Skeletal muscle satellite cell (primary cell): ENCODE data around the gene MTCH1.
"Not testable (repeated sequence)": the region's sequence is repeated elsewhere in the genome, so short reads cannot be mapped to it uniquely, and the experiment has no call there.

Source experiments
- H3K27me3 ChIP-seq: 2 replicates; pipeline ENCODE4 v1.7.0; 2013; ENCODE audit warnings: low read length; ENCODE audit not compliant: control insufficient read depth, insufficient read depth
- H3K36me3 ChIP-seq: 2 replicates; pipeline ENCODE4 v1.7.0; 2013; ENCODE audit warnings: mild to moderate bottlenecking, control low read depth, low read length; ENCODE audit not compliant: insufficient read depth
- H3K4me1 ChIP-seq: 2 replicates; pipeline ENCODE4 v1.7.0; 2013; ENCODE audit warnings: low read length; ENCODE audit not compliant: control insufficient read depth, insufficient read depth
- H3K4me2 ChIP-seq: 2 replicates; pipeline ENCODE4 v1.7.0; 2013; ENCODE audit warnings: mild to moderate bottlenecking, low read length
- H3K4me3 ChIP-seq: 2 replicates; pipeline ENCODE4 v1.7.0; 2013; ENCODE audit warnings: low read length
- H3K9ac ChIP-seq: 2 replicates; pipeline ENCODE4 v1.7.0; 2013; ENCODE audit warnings: mild to moderate bottlenecking, low read depth, low read length, moderate library complexity
- H3K9me3 ChIP-seq: replicated peaks from 2 replicates; pipeline ENCODE4 v1.7.0; 2013; ENCODE audit warnings: mild to moderate bottlenecking, control low read depth, low read length

Gene MTCH1

DNA sequence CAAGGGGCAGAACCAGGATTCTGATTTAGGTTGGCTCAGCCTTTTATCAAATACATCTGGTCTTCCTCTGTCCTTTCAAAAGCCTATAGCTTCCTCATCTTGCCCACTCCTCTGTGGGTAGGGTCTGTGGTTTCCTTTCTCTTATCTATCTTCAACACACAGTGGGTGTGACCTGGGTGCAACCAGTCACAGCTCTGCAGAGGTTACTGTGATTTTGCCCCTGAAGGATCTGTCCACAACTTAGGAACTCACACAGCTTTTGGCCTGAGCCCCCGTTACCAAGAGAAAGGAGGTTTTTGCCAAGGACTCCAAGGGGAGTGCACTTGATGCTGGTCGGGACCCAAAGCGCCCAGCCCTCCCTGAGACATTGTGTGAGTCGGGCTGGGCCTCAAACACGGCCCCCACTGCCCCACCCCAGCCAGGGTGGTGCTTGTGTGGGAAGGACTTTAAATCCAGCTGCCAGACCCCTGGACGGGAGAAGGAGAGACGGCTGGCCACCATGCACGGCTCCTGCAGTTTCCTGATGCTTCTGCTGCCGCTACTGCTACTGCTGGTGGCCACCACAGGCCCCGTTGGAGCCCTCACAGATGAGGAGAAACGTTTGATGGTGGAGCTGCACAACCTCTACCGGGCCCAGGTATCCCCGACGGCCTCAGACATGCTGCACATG lies 31.6 kb downstream of the MTCH1 start, which contains the start of gene PI16:
PI16 (plus strand) TSS at position 477 of the 670 bp plus-strand sequence; CDS start at position 500, 23 bp downstream.
- no peak within 1 kb of the TSS for H3K4me2 ChIP-seq
- H3K27me3 ChIP-seq = peaks cover 6% of the 10 kb centered on the region
- H3K36me3 ChIP-seq = no peaks in the 10 kb centered on the region
- H3K9ac ChIP-seq = no peak within 1 kb of the TSS
- no peak within 1 kb of the TSS for H3K4me3 ChIP-seq
- no peaks in the 10 kb centered on the region for H3K9me3 ChIP-seq
- H3K4me1 ChIP-seq = peaks cover 14% of the 10 kb centered on the region

DNA sequence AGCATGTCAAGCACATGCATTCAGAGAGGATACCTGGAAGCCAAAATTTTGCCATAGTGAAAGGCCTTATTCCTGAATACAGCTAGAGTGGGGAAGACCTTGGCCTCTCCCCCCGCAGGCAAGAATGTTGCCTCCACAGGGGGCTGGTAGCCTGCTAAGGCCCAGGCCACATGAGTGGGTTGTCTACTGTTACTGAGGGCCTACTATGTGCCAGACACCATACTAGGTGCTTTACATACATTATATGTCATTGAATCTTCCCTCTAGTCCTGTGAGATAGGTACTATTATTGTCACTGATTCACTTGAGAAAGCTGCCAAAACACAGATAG lies 32.1 kb downstream of the MTCH1 start:
- H3K9ac ChIP-seq = no peak overlapping the region

DNA sequence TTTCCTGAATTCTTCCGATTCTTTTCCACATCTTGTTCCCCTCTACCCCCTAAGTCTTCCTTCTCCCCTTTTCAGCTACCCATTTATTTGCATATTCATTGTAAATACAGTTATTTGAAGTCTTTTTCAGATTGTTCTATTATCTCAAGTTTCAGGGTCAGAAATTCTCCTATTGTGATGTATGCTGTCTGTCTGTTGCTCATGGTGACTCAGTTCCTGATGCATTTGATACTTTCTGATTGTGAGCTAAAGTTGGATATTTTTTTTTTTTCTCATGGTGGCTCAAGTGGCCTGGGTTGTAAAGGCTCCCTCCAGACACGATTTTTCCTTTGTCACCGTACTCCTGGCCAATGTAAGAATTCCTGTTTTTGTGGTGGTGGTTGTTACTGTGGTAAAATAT lies 36.4 kb downstream of the MTCH1 start:
- no peaks in the 10 kb centered on the region for H3K9me3 ChIP-seq
- H3K4me3 ChIP-seq = peak overlapping the region; percentile 31
- H3K9ac ChIP-seq = peak overlapping the region; percentile 15
- H3K4me2 ChIP-seq = peak overlapping the region; percentile 51
- H3K27me3 ChIP-seq = peaks cover 3% of the 10 kb centered on the region
- peaks cover 17% of the 10 kb centered on the region for H3K4me1 ChIP-seq
- H3K36me3 ChIP-seq = no peaks in the 10 kb centered on the region

More for the DNA sequence above, 32.1 kb downstream of the MTCH1 start:
- Histone ChIP-seq H3K27me3 (peaks cover 6% of the 10 kb centered on the region), H3K36me3 (no peaks in the 10 kb centered on the region), H3K4me2 (no peak overlapping the region), H3K4me3 (no peak overlapping the region), H3K9me3 (no peaks in the 10 kb centered on the region), H3K4me1 (peaks cover 17% of the 10 kb centered on the region)

DNA sequence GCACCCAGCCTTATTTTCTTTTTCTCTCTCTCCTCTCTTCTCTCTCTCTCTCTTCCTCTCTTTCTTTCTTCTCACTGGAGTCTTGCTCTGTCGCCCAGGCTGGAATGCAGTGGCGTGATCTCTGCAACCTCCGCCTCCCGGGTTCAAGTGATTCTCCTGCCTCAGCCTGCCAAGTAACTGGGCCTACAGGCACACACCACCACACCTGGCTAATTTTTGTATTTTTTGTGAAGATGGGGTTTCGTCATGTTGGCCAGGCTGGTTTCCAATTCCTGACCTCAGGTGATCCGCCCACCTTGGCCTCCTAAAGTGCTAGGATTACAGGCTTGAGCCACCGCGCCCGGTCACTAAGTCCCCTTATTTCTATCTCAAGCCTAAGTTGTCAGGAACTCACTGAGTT lies 36.9 kb downstream of the MTCH1 start:
- Histone ChIP-seq H3K4me1 (peaks cover 17% of the 10 kb centered on the region), H3K4me2 (peak overlapping the region; percentile 51), H3K4me3 (peak overlapping the region; percentile 31)
- not testable (repeated sequence) for H3K9ac ChIP-seq, H3K9me3 ChIP-seq, H3K36me3 ChIP-seq, H3K27me3 ChIP-seq

DNA sequence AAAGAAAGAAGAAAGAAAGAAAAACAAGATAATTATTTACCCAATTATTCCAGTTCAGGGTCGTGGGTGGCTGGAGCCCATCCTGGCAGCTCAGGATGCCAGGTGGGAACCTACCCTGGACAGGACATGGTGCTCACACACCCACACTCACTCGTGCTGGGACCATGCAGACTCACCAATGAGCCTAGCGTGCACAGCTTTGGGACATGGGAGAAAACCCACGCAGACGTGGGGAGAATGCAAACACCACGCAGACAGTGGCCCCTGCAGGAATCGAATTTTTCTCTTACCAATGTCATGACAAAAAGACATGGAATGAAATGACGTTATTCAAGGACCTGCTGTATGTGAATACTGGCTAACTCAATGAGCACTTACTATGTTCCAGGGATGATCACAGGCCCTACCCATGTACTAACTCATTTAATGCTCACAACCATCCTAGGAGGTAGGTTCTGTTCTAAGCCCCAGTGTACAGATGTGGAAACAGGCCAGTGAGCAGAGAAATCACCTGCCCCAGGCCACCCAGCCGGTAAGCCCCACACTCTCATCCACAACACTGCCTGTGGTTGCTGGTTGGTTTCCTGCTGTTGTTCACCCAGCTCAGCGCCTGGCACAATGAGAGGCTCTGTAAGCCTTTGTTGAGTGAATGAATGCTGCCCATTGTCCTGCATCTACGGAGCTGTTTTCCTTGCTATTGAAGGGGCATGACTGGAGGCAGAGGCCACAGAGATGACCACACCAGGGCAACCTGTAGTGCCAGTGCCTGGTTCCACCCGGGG lies 38.2 kb downstream of the MTCH1 start:
- Histone ChIP-seq H3K9ac (no peak overlapping the region), H3K36me3 (no peaks in the 10 kb centered on the region), H3K4me3 (no peak overlapping the region), H3K9me3 (no peaks in the 10 kb centered on the region), H3K4me2 (no peak overlapping the region), H3K4me1 (peaks cover 17% of the 10 kb centered on the region), H3K27me3 (peaks cover 3% of the 10 kb centered on the region)

DNA sequence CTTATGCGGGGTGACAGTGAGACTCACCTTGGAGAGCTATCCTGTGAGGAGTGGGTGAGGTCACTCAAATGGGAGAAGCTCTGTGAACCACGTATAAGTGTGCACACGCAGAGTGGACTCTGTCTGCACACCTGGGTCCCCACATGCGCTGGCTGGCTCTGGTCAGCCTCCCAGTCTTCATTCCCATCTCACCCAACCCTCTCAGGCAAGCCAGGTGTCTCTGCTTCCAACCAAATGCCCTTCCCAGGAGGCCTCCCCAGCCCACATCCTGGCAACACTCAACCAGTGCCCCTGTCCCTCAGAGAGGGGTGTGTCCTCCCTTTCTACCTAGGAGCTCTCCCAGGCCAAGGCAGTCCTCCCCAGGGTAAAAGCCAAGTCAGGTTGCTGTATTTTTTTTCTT lies 39.5 kb downstream of the MTCH1 start:
- Histone ChIP-seq H3K9me3 (no peaks in the 10 kb centered on the region), H3K27me3 (peaks cover 3% of the 10 kb centered on the region), H3K36me3 (no peaks in the 10 kb centered on the region), H3K9ac (no peak overlapping the region), H3K4me1 (peaks cover 15% of the 10 kb centered on the region), H3K4me3 (no peak overlapping the region), H3K4me2 (no peak overlapping the region)

DNA sequence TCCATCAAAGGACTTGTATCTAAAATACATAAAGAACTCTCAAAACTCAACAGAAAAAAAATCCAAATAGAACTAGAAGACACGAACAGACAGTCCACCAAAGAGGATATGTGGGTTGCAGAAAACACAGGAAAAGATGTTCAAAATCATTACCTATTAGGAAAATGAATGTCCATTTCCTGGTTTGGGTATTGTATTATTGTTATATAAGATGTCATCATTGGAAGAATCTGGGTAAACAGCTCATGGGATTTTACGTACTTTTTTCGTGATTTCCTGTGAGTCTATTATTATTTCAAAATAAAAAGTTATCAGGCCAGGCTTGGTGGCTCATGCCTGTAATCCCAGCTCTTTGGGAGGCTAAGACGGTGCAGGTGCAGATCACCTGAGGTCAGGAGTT lies 40.7 kb downstream of the MTCH1 start:
- H3K4me1 ChIP-seq = peaks cover 12% of the 10 kb centered on the region
- H3K9me3 ChIP-seq = no peaks in the 10 kb centered on the region
- H3K36me3 ChIP-seq = no peaks in the 10 kb centered on the region
- H3K4me2 ChIP-seq = no peak overlapping the region
- peaks cover 3% of the 10 kb centered on the region for H3K27me3 ChIP-seq
- H3K9ac ChIP-seq = no peak overlapping the region
- no peak overlapping the region for H3K4me3 ChIP-seq

DNA sequence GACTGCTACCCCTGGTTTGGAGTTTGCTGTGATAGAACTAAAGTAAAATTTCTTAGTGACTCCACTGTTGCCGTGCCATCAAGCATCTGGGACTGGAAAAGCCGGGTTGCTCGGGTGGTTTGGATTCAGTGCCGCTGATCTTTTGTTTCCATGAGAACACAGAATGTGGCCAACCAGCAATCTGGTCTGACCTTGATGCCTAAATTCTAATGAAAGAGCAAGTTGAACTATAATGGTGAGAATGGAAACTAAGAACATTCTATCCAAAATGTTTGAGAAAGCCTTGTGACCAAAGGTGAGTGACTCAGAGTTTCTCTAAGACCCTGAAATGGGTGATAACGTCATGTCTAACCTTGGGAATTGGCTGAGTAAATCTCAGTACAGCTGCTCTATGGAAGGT lies 41.3 kb downstream of the MTCH1 start:
- H3K27me3 ChIP-seq = peaks cover 3% of the 10 kb centered on the region
- H3K36me3 ChIP-seq = no peaks in the 10 kb centered on the region
- H3K4me3 ChIP-seq = no peak overlapping the region
- H3K4me2 ChIP-seq = no peak overlapping the region
- no peak overlapping the region for H3K9ac ChIP-seq
- H3K4me1 ChIP-seq = peaks cover 6% of the 10 kb centered on the region
- H3K9me3 ChIP-seq = no peaks in the 10 kb centered on the region

DNA sequence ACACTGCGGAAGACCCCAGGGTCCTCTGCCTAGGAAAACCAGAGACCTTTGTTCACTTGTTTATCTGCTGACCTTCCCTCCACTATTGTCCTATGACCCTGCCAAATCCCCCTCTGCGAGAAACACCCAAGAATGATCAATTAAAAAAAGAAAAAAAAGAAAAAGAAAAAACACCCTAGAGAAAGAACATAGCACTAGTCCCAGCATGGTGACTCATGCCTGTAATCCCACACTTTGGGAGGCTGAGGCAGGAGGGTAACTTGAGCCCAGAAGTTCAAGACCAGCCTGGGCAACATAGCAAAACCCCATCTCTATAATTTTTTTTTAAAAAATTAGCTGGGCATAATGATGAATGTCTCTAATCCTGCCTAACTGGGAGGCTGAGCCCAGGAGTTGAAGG lies 43.7 kb downstream of the MTCH1 start:
- H3K9ac ChIP-seq = not testable (repeated sequence)
- H3K4me1 ChIP-seq = peaks cover 12% of the 10 kb centered on the region

DNA sequence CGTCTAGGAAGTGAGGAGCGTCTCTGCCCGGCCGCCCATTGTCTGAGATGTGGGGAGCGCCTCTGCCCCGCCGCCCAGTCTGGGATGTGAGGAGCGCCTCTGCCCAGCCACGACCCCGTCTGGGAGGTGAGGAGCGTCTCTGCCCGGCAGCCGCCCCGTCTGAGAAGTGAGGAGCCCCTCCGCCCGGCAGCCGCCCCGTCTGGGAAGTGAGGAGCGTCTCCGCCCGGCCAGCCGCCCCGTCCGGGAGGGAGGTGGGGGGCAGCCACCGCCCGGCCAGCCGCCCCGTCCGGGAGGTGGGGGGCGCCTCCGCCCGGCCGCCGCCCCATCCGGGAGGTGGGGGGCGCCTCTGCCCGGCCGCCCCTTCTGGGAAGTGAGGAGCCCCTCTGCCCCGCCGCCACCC lies 44.4 kb downstream of the MTCH1 start:
- not testable (repeated sequence) for H3K9ac ChIP-seq, H3K27me3 ChIP-seq, H3K4me2 ChIP-seq, H3K4me3 ChIP-seq, H3K36me3 ChIP-seq, H3K9me3 ChIP-seq
- peaks cover 12% of the 10 kb centered on the region for H3K4me1 ChIP-seq

More for the DNA sequence above, 43.7 kb downstream of the MTCH1 start:
- H3K4me2 ChIP-seq, H3K4me3 ChIP-seq, H3K36me3 ChIP-seq, H3K9me3 ChIP-seq, H3K27me3 ChIP-seq: not testable (repeated sequence)

DNA sequence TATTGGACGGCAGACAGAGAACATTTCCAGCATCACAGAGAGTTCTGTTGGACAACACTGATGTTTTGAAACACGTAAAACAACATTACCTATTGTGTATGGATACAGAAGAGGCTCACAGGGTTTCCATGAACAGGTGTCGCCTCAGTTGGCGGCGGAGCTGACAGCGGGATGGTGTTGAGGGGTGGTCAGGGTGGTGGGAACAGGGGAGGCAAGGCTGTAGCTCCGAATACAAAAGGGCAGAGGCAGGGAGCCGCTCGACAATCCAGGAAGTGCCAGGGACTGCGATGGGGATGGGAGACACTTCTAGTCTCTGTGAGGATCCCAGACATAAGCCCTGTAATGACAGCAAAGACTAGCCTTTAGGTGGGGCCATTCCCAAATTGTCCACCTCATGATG lies 46.0 kb downstream of the MTCH1 start:
- H3K9ac ChIP-seq = no peak overlapping the region
- no peaks in the 10 kb centered on the region for H3K27me3 ChIP-seq
- H3K4me3 ChIP-seq = no peak overlapping the region
- no peaks in the 10 kb centered on the region for H3K9me3 ChIP-seq
- H3K4me1 ChIP-seq = peaks cover 21% of the 10 kb centered on the region
- H3K4me2 ChIP-seq = no peak overlapping the region
- H3K36me3 ChIP-seq = no peaks in the 10 kb centered on the region

DNA sequence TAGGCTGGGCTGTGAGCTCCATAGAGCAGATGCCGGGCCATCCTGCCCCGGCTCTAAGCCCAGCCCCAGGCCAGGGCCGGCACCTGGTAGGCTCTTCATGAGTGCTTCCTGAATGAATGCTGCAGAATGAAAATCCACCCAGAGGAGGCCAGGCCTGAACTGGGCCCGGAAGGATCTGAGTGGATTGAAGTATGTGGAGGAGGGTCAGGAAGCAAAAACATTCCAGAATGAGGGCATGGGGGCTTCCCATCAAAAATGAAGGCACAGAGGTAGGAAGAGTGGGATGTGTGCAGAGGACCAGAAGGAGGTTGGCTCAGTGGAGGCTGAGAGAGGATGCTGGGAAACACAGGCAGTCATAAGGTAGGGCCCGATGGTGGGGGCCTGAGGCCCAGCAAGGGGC lies 47.0 kb downstream of the MTCH1 start:
- H3K4me2 ChIP-seq, H3K9ac ChIP-seq, H3K27me3 ChIP-seq, H3K36me3 ChIP-seq, H3K4me3 ChIP-seq, H3K9me3 ChIP-seq: not testable (repeated sequence)
- H3K4me1 ChIP-seq = peaks cover 22% of the 10 kb centered on the region
